GM21825 (cell line): Measurements from ENCODE around the gene TRIM44.
"Not testable (repeated sequence)": the region's sequence is repeated elsewhere in the genome, so short reads cannot be mapped to it uniquely, and the experiment has no call there.

Source experiments
- ATAC-seq: cut with Tn5 transposase; IDR thresholded peaks from one replicate; pipeline ENCODE4 v1.9.1; 2021; ENCODE audit warnings: mild to moderate bottlenecking, moderate library complexity; ENCODE audit not compliant: unreplicated experiment

TRIM44 gene

DNA sequence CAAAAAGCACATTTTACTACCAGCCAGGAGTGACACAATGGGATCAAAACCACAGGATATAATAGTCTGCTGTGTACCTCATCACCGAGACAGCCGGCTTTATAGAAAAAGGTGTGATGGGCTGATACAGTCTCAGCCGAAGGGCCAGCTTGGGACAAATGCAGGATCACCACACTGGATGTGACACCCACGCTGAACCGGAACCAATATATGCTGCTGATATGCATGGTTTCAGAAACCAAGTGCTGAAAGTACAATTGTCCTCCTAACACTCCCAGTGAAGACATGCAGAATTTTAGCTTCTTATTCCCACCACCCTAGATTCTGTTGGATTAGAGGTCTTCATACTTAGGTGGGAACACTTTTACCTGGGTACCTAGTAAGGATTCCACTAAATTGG is 184.3 kb downstream of the TRIM44 start:
- ATAC-seq = no peak

DNA sequence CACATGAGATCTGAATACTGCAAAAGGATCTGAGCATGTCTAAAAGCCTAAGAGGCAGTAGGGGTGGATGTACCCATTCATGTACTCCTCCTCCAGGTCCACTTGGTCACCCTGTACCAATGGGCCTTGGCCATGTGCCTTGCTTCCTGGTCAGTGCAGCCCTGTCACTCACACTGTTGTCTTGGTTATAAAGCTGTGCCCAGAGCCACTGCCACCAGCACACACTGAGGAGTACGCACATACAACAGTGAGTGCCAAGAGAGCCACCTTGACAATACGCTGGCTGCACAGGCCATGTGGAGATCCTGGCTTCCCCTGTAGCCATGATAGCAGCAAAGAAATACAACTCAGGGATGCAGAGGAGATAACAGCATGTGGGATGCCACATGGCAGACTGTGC is 184.9 kb downstream of the TRIM44 start:
- no peak for ATAC-seq

DNA sequence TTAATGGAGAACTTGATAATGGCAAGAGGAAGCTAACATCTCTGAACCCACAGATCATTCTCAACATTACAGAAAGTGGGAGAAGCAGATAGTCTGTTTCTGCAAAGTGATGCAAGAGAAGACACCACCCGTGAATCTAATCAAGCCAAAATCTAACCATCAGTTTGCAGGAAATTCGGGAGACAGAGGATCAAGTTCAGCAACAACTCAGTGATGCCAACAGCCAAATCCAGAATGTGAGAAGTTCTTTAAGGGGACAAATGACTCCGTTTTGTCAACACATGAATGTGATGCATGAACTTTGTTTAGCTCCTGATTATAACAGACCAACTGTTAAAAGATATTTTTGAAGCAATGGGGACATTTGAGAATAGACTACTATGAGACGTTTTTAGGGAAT is 186.0 kb downstream of the TRIM44 start:
- ATAC-seq = no peak

DNA sequence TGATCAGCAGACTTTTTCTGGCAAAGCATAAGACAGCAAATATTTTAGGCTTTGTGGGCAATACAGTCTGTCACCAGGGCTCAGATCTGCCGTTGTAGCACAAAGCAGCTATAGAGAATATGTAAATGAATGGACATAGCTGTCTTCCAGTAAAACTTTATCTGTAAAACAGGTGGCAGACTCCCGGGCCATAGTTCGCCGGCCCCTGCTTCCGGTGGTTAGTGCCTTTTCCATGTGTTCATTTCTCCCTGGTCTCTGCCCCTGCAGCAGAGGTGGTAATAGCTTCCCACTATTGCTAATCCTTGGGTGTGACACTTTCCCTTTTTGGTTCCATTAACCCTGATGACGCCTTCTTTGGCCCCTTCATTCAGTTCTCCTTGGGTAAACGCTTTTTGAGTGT is 187.6 kb downstream of the TRIM44 start:
- no peak for ATAC-seq

DNA sequence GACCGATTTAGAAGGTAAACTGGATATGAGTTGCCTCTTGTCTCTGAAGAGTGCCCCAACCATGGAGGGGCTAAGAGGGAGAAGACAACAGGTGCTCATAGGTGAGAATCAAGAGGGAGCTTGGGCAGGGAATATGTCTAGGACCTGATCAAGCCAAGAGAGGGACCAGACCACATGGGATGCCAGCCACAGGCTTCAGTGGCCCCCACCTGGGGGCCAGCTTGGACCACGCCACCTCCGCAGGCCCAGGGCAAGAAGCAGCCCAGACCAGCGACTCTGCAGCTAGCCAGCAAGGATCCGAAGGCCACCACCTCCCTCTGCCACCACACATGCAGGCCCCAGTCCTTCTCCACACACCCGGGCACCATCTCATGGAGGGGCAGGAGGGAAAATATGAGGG is 188.8 kb downstream of the TRIM44 start:
- no peak for ATAC-seq

DNA sequence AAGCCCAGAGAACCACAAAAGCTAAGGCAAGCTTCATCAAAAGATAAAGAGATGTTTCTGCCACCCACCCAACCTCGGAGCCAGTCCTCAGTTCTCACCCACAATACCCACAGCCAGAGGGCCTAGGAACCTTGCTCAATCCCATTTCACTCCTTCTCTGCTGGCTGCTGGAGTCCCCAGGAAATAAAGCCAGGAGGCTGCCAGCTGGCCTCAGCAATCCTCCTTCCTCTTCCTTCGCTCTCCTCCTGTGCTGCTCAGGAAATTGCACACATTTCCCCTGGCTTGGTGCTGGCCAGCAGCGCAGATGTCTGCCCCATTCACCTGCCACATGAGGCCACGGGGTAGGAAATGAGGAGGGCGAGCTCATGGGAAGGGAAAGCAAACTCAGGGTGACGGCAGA is 189.5 kb downstream of the TRIM44 start:
- ATAC-seq = no peak

DNA sequence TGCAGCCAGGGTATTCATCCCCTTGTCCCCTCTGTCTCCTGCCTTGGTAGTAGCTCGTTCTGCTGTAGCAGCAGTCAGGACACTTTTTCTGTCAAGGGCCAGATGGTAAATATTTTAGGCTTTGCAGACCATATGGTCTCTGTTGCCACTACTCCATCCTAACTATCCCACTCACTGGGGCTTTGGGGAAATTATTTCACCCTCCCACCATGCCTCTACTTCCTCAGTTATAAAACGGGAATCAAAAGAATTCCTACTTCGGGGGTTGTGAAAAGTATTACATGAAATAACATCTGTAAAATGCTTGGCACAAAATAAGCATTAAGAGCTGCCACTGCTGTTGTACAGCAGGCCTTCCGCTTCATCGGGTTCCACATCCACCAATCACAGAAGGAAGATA is 191.4 kb downstream of the TRIM44 start:
- no peak for ATAC-seq

DNA sequence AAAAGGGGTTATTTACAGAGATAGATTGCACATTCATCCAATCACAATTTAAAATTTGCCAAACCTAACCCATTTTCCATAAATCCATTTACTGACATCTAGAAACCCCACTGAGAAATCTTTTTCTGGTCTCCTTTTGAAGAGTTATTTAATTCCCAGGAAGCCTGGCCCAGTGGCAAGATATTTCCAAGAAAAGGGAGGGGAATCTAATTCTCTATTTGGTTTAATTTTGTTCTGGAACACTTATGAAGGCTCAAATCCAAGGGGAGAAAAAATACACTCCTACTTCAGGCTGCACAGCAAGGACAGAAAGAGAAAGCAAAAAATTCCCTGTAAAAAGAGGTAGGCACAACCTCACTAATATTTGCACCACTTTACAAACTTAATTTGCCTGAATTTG is 193.1 kb downstream of the TRIM44 start:
- ATAC-seq = no peak

DNA sequence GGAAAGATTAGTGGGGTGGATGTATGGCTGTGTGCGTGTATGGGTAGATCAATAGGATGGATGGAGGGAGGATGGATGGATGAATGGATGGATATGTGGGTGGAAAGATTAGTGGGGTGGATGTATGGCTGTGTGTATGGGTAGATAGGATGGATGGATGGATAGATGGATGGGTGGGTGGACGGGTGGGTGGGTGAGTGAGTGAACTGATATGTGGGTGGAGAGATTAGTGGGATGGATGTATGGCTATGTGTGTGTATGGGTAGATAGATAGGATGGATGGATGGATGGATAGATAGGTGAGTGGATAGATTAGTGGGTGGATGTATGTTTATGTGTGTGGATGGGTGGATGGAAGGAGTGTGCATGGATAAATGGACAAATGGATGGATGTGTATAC is 193.7 kb downstream of the TRIM44 start:
- ATAC-seq = no peak

DNA sequence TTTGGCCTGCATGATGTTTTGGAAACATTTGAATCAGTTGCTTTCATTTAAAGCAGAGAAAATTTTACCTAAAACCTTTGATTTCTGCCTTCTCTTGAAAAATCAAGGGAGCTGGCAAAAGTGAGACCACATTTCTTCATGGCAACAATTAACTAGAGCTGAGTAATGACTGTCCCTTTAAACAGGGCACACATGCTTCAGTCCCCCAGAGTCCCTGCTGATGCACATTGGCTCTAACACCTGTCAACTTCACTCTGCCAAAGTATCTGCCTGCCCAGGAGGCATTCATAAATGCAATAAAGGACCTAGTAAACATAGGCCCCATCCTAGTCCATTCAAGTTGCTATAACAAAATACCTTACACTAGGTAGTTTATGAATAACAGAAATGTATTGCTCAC is 194.2 kb downstream of the TRIM44 start:
- no peak for ATAC-seq

DNA sequence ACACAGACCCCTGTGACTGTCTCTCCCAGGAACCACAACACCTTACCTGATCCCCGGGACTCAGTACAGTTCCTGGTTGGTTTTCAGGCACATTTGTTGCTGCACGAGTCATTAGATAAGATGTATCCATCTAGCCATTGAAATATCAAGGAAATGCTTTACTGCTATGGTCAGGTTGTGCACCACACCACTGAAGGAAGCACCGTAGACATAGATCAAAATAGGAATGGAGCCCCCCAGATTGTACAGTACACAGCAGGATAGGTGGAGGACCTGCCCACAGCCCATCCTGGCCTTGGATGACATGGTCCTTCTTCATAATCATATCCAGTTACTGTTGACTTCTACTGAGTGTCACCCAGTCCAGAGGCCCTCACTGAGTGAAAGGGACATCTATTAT is 195.3 kb downstream of the TRIM44 start:
- no peak for ATAC-seq

DNA sequence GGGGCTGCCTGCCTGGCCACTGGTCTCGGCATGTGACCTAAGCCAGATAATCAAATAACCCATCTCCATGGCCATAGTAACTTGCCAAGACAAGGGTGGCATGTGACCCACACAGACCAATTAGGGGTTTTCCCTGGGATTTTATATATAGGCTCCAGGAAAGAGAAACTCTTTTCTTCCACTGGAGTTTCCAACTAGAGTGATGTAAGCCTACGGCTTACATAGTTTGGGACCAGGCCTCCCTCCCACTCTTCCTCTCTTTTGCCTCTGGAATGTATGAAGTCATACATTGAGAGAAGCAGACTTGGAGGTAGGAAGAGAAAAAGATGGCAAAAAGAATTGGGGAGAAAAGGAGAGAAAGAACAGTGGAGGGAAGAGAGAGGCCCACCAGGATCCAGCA is 196.7 kb downstream of the TRIM44 start:
- no peak for ATAC-seq

DNA sequence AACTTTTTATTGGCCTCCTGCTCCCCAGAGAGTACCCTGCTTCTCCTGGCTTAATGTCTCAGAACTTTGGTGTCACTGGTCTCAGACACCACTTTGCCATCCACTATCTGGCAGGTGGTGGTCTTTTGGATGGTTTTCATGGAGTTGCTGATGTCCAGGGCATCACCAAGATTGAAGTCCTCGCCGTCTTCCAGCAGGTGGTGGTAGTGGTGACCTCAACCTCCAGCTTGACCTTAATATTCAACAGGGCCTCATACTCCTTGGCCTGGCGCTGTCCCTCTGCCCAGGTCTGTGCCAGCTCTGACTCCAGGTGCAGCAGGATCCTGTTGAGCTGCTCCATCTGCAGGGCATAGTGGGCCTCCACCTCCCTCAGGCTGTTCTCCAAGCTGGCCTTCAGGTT is 197.6 kb downstream of the TRIM44 start:
- not testable (repeated sequence) for ATAC-seq

DNA sequence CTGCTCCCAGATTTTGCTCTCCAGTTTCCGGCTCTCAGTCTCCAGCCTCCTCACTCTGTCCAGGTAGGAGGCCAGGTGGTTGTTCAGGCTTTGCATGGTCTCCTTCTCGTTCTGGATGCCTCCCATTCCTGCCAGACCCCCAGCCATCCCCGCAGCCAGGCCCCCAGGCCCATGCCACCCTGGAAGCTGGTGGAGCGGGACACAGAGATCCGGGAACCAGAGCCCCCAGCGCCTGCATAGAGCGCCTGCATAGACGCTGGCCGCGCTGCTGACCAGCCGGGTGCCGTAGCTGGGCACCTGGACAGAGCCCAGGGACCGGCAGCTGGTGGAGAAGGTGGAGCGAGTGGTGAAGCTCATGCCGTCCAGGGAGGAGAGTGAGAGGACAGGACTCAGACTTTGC is 198.6 kb downstream of the TRIM44 start:
- no peak for ATAC-seq

DNA sequence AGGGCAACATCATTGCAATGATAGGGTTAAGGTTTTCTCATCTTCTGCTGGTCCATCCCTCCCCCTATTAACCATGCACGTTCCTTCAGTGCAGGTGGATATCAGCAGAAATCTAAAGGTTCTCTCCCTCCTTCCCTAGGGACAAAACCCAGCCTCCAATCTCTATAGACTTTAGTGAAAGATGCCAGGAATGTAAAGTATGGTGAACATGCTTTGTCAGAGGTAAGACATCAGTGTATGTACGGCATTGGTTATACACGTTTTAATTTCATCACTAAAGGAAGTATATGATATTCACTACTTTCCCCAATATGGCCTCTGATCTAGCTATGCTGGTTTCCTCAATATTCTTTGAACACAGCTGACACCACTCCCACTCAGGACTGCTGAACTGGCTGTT is 200.1 kb downstream of the TRIM44 start:
- no peak for ATAC-seq

DNA sequence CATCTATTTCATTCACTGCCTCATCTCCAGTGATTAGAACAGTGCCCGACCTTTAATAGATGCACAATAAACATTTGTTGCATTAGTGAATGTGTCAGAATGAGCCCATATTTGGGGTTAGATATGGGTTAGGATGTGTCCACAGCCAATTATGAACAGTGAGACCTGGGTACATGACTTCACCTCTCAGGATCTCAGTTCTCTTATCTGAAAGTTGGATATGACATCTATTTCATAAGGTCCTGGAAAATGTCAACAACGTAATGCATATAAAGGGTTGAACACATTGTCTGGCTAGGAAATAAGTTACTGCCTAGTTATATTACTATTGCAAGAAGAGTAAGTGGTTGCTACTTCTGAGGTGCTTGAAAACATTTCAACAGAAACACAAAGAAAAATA is 201.6 kb downstream of the TRIM44 start:
- ATAC-seq = no peak

DNA sequence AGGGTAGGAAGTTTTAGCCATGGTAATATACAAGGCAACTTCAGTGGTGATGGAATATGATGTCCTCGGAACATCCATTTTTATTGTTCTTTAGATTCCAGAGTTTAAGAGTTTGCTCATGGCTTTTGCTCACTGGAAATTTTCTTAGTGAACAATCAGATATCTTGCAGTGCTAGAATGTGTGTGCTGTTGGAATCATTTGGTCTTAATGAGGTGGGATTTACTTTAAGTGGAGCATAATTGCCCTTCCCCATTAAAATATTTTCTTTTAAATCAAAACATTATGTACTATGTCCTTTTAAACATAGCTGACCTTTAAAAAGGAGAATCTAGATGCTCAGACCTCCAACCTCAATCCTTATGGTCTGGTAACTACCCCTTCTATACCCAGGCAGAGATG is 204.0 kb downstream of the TRIM44 start:
- no peak for ATAC-seq
